Cardiac fibroblast (primary cell): ENCODE data around the gene DUS1L.

Source experiments
- DNase-seq, 2 donors: peaks; one replicate each; pipeline versions ENCODE4 v3.0.0 to v3.0.0-alpha.2; 2010; ENCODE audit warnings: low read depth in 2 of 2
- H3K4me3 ChIP-seq, 2 donors: replicated peaks in 1 of 2; 1 replicate in 1 of 2; 2 replicates in 1 of 2; pipeline ENCODE4 v1.5.1; 2011; ENCODE audit warnings: low read depth in 2 of 2, low read length in 2 of 2, mild to moderate bottlenecking in 2 of 2, moderate library complexity in 1 of 2
- TF ChIP-seq, protein P1 (sequence below): IDR thresholded peaks from one replicate; pipeline ENCODE4 v1.5.1; 2011; ENCODE audit warnings: low read depth, mild to moderate bottlenecking, low read length, inconsistent platforms

Gene DUS1L

DNA sequence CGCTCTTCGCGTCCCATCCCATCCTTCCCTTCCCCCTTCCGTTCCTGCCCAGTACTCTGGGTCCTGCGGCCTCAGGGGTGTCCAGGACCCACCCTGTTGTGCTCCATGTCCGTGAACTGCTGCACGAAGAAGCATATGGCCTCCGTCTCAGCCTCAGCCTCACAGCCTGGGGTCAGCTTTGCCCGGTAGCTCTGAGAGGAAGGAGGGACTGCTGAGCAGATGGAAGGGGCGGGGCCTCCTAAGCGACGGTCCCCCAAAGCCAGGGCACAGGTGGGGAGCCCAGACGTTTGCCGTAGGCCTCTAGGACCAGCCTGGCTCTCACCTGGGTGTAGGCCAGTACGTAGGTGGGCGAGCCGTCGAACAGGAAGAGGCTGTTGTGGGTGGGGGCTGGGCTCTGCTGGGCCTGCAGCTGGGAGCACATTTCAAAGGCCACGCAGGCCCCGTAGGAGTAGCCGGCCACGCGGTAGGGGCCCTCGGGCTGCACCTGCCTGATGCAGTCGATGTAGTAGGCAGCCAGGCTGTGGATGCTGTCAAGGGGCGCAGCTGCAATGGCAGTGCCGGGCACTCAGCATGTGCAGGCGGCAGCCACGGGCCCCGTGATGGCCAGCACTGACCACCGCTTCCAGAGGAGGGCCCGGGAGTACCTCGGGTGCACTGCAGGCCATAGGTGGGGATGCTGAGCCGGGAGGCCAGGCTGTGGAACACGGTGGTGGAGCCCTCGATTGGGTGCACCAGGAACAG lies 14.6 kb upstream of the DUS1L start:
- no peak overlapping the region for H3K4me3 ChIP-seq
- TF ChIP-seq, protein P1, sequence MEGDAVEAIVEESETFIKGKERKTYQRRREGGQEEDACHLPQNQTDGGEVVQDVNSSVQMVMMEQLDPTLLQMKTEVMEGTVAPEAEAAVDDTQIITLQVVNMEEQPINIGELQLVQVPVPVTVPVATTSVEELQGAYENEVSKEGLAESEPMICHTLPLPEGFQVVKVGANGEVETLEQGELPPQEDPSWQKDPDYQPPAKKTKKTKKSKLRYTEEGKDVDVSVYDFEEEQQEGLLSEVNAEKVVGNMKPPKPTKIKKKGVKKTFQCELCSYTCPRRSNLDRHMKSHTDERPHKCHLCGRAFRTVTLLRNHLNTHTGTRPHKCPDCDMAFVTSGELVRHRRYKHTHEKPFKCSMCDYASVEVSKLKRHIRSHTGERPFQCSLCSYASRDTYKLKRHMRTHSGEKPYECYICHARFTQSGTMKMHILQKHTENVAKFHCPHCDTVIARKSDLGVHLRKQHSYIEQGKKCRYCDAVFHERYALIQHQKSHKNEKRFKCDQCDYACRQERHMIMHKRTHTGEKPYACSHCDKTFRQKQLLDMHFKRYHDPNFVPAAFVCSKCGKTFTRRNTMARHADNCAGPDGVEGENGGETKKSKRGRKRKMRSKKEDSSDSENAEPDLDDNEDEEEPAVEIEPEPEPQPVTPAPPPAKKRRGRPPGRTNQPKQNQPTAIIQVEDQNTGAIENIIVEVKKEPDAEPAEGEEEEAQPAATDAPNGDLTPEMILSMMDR, result no peak
- no peak for DNase-seq

DNA sequence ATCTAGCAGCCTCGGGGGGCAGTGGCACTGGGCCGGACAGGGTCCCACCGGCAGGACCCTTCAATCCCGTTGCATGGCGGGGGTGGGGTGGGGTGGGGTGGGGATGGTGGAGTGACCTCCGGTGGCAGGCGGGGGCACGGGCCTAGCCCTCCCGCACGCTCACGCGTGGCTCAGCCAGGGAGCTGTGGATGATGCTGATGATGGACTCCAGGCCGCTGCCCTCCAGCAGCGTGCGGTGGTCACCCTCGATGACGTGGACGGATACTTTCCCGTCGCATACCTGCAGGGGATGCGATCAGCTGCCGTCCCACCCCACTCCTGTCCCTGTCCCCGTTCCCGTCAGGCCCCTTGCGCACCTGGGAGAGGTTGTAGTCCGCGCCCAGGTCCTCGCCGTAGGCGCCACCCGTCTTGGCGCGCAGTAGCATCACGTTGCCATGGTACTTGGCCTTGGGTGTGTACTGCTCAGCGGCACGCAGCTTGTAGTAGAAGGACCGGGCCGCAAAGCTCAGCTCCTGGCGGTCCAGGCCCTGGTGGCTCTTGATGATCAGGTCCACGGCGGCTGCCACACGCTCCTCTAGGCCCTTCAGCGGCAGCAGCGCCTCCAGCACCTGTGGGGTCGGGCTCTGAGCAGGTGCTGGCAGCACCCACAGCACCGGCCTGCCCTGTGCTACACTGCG lies 13.5 kb upstream of the DUS1L start:
- no peak for DNase-seq
- H3K4me3 ChIP-seq, result no peak overlapping the region
- TF ChIP-seq, protein P1, result no peak

DNA sequence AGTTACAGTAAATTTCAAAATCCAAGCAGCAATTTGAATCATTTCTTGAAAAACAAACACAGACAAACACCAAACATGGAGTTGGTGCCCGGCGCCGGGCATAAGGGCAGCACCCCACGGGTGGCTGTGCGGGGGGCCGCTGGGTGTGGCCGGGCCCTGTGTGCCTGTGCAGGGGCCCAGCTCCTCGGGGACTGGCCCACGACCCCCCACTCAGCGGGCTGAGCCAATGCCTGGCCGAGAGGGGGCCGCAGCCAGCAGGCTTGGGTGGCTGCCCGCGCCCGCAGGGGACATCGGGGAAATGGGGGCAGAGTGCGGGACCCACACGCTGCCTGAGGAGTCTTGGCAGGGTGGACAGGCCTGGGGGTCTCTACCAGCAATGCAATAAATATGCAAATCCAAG lies 12.8 kb upstream of the DUS1L start:
- H3K4me3 ChIP-seq, result no peak overlapping the region
- no peak for DNase-seq
- TF ChIP-seq, protein P1, result no peak

DNA sequence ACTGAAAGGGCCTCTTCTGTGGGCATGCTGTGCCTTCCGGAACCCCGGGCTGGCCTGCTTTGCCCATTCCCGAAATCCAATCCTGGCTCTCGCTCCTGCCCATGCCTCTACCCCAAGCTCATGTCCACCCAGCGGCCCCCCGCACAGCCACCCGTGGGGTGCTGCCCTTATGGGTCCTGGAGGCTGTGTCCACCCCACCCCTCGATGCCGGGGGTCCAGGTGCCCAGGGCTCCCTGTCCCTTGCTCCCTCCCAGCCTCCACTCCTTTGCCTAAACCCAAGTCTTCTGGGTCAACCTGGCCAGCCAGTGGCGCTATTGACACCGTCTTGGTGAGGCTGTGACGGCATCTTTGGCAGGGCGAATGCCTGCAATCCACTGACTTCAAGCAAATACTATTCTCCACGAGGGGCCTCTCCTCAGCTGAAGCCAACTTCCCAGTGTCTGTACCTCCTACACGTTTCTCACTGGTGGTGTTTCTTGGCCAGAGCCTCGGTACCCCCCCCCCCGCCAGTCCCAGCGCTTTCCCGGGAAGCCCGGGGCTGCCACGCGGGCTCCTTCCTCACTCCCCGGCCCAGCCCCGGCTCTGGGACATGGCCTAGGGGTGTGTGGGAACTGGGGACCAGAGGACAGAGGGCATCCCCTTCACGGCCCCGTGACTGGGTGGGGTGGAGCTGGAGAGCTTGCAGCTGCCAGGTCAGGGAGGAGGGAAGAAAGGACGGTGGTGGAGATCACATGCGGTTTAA lies 12.2 kb upstream of the DUS1L start:
- TF ChIP-seq, protein P1, result no peak
- no peak overlapping the region for H3K4me3 ChIP-seq
- DNase-seq, result peak in 1 of 2 donors; percentile 54

DNA sequence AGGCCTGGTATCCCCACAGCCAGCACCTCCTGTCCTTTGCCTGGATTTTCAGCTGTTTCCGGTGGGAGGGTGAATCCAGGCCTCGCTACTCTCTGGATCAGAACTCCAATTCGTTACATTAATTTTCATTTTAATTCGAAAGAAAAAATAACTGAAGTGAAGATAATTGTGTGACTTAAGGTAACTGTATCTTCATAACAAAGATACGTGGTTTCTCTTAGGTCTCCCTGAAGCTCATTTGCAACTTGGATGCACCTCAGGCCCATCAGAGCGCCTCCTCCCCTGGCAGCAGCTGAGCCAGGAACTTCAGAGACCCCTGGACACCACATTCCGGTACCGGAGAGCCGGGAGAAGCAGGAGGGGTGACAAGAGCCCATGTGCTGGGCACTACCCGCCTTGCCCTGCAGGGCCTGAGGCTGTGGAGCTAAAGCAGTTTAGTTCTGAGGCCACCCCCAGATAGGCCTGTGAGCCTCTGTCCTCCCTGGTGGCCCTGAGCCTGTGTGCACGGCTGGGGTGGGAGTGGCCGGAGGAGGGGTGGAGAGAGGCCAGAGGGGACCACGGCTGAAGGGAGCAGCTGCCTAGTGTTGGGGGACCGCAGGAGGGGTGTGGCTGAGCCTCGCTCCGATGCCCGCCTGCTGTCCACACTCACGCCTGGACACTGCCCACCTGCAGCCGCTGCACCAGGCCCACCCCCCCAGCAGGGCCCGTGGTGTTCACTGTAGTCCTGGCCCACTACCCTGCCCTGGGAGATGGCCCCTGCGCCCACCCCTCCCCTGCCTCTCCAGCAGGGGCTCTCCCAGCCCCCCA lies 11.4 kb upstream of the DUS1L start:
- DNase-seq, result no peak
- TF ChIP-seq, protein P1, result no peak
- H3K4me3 ChIP-seq, result no peak overlapping the region

GRCh38 chr17:82076018-82076784 lies 10.6 kb upstream of the DUS1L start:
- DNase-seq, result no peak
- TF ChIP-seq, protein P1, result no peak
- H3K4me3 ChIP-seq, result no peak overlapping the region
